22Rv1 (cell line): Measurements from ENCODE around the gene TLCD1.

Source experiments
- H3K27ac ChIP-seq: fragments of 450-650 bp; 2 replicates; pipeline ENCODE4 v1.5.1; 2017
- CTCF ChIP-seq: fragments of 450-650 bp; IDR thresholded peaks from 2 replicates; pipeline ENCODE4 v1.5.1; 2017; ENCODE audit warnings: mild to moderate bottlenecking
- ZFX ChIP-seq: fragments of 450-650 bp; IDR thresholded peaks from 2 replicates; pipeline ENCODE4 v1.6.1; 2017; ENCODE audit warnings: antibody characterized with exemption, borderline replicate concordance

Gene TLCD1

DNA sequence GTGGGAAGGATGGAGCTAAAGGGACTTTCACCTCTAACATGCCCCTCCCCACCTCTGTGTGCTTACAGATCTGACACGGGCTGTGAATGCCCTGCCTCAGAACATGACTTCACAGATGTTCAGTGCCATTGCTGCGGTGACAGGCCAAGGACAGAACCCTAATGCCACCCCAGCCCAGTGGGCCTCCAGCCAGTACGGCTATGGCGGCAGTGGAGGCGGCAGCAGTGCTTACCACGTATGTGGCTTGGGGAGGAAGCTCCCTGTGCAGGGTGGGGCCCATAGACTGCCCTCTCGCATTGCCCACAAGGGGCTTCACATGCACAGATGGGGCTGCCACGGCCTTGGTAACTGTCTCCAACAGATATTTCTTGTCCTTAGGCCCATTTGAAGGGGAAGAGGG, 25.8 kb downstream of the TLCD1 start:
- H3K27ac ChIP-seq = peak overlapping the region; percentile 99

GRCh38 chr17:28698253-28698941, 27.6 kb downstream of the TLCD1 start:
- peak overlapping the region; percentile 99 for H3K27ac ChIP-seq
- TF ChIP-seq CTCF = peak; percentile 26
- no peak for TF ChIP-seq ZFX

More for the DNA sequence above, 25.8 kb downstream of the TLCD1 start:
- TF ChIP-seq CTCF (no peak), ZFX (no peak)

DNA sequence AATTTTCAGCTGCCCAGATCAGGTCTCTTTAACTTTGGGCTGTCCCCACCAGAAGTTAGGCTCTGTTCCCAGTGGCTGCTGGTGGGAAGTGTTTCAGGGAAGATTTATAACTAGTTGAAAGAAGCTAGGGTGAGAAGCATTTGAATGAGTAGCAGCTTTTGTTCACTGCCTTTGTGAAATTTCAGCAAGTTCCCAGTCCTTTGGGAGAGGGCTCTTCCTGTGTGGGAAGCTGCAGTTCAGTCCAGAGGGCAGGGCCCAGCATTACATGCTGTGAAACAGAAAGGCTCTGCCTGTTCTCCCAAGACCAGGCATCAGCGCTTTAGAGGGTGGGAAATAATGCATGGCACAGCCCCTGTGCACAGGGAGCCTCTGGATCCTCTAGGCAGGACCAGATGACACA, 32.2 kb downstream of the TLCD1 start:
- TF ChIP-seq CTCF (no peak), ZFX (no peak)
- 0 out of 2 replicates have a peak overlapping the region, but pooled peaks have one; percentile 8 for H3K27ac ChIP-seq

- H3K27ac ChIP-seq = no peak overlapping the region
- TF ChIP-seq CTCF (no peak), ZFX (no peak)
These were observed 37.0 kb downstream of the TLCD1 start for GRCh38 chr17:28689011-28689410.

GRCh38 chr17:28688481-28688880, 37.6 kb downstream of the TLCD1 start:
- H3K27ac ChIP-seq = 0 out of 2 replicates have a peak overlapping the region, but pooled peaks have one; percentile 2
- TF ChIP-seq CTCF (no peak), ZFX (no peak)

DNA sequence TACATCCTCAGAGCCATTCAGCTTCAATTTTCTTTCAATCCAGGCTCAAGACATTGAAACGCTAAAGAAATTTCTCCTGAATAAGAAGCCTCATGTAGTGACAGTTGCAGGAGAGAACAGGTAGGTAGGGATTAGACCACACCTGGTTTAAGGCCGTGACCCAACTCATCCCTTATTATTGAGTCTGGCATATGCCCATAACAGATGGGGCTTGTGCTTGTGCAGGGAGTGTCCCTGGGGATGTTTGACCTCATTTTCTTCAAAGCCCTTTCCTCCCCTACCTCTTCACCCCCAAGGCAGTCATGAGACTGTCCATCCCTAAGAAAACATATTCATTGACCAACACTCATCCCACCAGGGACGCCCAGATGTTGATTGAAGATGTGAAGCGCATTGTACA, 39.7 kb downstream of the TLCD1 start:
- TF ChIP-seq ZFX (no peak), CTCF (no peak)
- H3K27ac ChIP-seq = no peak overlapping the region

DNA sequence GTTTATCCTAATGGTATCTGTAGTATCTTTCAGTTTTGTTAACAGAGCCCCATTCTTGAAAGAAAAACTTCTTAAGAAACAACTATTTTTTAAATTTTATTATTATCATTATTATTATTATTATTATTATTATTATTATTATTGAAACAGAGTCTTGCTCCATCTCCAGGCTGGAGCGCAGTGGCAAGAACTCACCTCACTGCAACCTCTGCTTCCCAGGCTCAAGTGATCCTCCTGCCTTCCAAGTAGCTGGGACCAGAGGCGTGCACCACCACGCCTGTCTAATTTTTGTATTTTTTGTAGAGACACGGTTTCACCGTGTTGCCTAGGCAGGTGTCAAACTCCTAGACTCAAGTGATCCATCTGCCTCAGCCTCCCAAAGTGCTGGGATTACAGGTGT, 40.7 kb downstream of the TLCD1 start:
- peak overlapping the region; percentile 22; the same call in 1 of the 2 replicates for H3K27ac ChIP-seq
- no peak for TF ChIP-seq CTCF
